TTC549 (cell line): Measurements from ENCODE around the gene AGTR1.
"Not testable (repeated sequence)": the region's sequence is repeated elsewhere in the genome, so short reads cannot be mapped to it uniquely, and the experiment has no call there.

Source experiments
- FAIRE-seq: peaks from 2 replicates; lab custom pipeline; 2012; peaks lifted over from hg19 to GRCh38; lab: Jason Lieb, UNC

The AGTR1 gene

DNA sequence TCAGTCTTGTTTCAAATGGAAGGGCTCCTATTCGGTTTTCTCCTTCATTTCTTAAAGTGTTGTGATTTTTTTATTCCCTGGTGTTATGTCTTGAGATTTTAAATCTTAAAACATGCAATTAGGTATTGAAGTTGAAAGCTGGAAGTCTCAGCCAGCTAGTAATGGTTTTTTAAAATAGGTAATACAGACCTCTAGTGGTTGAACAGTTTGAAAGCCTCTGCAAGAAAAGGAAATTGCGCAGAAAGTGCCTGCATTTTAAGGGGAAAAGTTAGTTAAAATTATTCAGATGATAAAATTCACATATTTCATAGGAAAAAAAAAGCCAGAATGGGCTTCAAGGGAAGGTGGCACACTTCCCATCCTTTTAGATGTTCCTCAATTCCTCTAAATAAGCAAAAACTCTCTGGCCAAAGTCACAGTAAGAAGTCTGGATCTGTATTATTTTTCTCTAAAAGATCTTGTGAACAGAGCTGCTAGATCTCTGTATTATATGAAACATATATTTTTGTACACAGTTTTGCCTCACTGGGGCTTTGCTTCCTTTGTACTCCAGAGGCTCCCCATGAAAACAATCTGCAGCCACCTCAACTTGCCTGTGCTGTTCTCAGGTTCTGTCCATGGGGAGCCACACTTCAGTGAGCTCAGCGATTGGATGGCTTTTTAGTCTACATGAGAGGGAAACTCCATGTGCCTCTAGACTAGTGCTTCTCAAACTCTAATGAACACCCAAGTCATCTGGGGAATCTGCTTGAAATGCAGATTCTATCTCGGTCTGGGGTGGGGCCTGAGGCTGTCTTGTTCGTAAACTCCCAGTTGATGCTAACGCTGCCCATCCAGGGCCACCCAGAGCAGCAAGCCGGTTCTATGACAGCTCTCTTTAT lies 21.5 kb downstream of the AGTR1 start:
- peak; percentile 78 for FAIRE-seq

DNA sequence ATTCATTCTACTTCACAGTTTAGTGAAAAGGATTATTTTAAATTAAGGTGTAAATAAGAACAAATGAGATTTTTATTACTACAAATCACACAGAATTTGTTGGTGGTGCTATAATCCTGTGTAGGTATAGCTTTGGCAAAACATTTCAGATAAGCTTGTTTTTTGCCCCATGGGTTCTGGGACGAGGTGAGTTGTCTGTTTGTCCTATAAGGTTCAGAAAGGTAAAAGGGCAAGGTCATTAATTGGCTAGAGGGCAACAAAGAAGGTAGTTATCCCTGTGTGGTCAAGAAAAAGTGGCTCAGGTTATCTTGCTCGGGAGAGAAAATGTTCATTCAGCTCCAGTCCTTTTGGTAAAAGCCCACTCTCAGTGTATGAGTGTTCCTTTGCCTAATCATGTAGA lies 23.2 kb downstream of the AGTR1 start:
- FAIRE-seq: no peak

DNA sequence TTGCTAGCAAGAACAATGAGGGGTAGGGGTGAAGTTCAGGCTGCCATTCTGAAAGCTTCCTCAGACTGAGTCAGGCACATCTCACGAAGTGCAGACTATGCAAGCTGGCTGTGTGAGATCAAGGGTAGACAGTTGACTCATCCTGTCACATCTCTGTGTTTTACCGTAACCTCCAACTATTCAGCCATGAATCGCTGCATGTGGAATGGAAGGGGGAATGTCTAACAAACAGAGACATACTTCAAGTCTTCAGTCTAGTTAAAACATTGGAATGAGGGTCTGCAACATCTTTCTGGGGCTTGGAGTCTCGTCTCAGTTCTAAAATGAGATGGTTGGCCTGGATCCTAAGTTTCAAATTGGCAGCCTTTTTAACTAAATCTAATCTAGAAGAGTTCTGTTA lies 25.9 kb downstream of the AGTR1 start:
- no peak for FAIRE-seq

DNA sequence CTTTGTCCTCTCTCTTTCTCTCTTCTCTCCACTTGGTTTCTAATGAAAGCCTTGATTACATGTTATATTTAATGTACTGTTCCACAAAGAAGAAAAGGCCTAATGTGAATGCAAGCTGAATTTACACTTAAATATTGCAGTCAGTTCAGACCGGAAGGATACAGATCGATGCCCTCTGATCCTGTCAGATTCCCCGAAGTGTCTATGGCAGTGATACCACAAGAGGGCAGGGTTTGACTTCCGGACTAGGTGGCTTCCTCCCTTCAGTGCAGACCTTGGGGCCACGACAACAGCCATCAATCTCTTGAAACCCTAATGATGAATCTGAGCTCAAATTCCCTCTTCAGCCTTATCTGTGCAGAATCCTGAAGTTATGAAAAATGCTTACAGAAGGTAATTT lies 29.5 kb downstream of the AGTR1 start:
- no peak for FAIRE-seq

DNA sequence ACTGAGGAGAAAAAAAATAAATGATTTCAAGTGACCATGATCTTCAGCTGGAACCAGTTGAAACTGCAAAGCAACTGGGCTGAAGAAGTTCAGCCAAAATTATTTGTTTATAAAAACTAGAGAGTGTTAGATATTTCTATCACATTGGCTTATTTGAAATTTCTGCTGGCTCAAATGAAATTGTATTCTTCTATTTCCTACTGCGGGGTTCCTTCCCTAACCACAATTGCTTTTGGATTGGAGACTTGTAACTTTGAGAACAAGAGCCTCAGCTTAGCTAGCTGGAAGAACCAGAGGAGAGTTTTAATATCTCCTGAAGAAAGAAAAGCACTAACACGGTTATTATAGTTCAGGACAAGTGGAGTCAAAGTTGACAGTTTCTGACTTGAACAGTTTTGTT lies 31.1 kb downstream of the AGTR1 start:
- no peak for FAIRE-seq

DNA sequence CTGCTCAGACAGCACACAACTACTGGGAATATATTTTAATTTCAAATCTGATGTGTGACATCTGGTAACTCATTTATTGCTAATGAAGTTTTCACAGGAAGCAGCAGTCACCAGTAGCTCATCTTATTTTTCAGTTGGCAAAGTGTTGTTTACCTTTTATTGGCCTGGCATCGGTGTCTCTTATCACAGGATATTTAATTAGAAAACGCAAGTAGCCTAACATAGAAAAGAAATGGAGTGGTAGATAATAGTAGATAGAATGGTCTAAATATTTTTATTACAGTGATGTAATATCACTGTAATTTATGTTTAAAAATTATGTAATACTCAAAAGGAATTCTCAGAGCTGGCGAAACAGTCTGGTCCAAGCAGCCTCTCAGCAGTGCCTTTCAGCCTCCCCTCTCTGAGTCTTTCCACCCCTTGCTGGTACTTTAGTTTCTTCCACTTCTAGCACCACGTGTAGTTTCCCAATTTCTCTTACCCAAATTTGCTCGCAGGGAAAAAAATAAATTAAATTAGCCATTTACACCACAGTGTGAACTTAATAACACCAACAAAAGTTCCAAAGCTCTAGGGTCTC lies 31.9 kb downstream of the AGTR1 start:
- FAIRE-seq: no peak

DNA sequence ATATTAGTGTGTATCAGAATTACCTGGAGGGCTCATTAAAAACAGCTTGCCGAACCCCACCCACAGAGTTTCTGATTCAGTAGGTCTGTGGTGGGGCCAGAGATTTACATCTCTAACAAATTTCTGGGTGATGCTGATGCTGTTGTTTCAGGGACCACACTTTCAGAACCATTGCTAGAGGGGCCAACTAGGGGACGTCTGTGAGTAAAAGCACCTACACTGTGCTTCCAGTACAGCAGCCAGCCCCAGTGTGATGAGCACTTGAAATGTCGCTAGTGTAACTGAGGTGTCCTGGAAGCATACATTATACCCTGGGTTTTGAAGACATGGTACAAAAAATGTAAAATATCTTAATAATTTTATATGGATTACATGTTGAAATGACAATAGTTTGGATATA lies 33.0 kb downstream of the AGTR1 start:
- FAIRE-seq: no peak

DNA sequence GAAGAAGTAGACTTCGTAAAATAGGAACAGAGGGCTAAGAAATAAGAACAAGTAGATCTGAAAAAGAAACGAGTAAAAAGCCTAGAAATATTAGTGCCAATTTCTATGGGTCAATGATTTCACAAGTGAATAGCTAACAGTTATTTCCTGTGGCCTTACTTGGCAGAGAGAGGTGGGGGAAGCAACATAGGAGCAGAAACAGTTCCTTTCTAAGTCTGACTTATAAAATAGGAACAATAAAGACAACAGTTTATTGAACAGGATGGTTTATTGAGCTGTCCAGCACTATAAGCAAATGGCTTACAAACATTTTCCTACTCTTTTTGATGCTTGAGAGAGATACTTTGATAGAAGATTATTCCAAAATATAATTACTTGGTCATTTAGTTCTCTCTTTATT lies 37.9 kb downstream of the AGTR1 start:
- no peak for FAIRE-seq

DNA sequence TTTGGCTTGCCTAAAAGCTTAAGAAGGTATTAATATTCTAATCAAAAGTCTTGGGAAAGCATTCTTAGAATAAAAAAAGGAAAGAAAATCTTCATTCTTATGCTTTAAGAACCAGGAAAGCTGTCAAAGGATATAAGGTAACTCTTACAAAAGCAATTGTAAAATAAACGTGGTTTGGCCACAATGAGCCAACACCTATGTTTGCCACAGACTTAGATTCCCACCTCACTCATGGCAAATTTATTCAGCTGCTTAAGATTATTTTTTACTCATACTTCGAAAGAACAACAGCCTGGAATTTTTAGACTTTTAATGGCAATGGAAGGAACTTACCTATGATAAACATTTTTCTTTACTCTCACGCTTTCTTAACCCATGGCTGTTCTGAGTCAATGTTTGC lies 38.4 kb downstream of the AGTR1 start:
- no peak for FAIRE-seq

DNA sequence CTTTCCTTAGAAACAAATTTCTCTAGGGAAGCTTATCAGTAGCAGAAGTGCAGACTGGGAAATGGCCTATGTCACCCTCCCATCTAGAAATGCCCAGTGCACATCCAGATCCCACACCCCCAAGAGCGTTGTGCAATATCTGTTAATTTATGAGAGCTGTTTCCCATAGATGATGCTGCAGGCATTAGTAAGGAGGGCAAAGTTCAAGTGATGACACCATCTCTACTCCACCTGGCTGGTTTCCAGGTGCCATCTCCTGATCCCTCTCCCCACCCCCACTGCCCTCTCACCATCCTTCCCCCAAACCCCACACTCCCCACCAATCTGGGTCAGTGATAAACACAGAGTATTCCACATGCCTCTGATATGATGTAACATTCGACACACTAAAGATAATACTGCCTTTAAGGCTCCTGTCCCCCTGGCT lies 39.4 kb downstream of the AGTR1 start:
- no peak for FAIRE-seq

DNA sequence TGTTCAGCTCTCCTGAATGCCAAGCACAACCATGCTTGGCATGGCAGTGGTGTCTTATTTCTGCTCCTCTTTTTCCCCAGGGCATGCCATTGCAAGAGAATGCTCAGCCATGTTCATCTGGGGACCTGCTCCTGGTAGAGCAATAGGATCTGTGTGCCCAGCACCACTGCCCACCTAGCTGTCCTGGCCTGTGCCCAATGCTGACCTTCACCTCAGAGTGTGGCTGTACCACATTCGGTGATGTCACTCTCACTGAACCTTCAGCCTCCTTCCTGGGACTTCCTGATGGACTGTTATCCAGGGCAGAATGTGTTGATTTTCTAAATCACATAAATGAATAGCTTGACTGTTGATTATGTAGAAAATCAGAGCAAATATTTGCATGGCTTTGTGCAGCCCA lies 42.0 kb downstream of the AGTR1 start:
- no peak for FAIRE-seq

DNA sequence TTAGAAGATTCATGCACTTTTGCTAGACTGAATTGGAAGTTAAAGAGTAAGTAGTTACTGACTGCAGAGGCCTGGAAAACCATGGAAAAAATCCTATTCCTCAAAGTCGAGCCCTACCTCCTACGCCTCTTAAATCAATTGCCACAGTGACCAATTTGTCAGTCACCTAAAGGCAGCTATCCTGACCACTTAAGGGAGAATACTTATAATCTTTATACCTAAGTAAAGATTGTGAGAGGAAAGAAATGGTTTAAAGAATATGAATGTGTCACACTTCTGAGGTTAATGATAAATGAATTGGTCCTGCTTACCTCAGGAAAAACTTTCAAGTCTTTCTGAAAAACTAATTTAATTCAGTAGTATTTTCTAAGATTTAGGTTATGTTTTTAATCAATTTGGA lies 42.6 kb downstream of the AGTR1 start:
- FAIRE-seq: no peak

DNA sequence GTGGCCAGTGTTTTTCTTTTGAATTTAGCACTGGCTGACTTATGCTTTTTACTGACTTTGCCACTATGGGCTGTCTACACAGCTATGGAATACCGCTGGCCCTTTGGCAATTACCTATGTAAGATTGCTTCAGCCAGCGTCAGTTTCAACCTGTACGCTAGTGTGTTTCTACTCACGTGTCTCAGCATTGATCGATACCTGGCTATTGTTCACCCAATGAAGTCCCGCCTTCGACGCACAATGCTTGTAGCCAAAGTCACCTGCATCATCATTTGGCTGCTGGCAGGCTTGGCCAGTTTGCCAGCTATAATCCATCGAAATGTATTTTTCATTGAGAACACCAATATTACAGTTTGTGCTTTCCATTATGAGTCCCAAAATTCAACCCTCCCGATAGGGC lies 43.5 kb downstream of the AGTR1 start:
- FAIRE-seq: no peak

DNA sequence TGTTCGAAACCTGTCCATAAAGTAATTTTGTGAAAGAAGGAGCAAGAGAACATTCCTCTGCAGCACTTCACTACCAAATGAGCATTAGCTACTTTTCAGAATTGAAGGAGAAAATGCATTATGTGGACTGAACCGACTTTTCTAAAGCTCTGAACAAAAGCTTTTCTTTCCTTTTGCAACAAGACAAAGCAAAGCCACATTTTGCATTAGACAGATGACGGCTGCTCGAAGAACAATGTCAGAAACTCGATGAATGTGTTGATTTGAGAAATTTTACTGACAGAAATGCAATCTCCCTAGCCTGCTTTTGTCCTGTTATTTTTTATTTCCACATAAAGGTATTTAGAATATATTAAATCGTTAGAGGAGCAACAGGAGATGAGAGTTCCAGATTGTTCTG lies 44.4 kb downstream of the AGTR1 start:
- no peak for FAIRE-seq

DNA sequence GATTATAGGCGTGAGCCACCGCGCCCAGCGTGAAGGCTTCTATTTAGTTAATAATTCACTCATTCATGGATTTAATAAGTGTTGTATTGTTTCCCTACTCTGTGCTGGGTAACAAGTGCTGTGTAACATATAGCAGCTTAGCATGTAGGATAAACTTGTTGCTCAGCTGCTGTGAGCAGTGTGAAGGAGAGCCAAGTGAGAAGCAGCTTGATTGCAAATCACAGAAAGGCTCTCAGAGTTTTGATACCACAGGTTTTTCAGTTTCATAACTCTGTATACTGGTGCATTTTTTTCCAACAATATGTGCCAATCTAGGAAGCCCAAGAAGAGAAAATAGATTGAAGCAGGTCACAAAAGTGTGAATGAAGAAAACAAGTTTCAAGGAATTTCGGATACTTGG lies 48.4 kb downstream of the AGTR1 start:
- FAIRE-seq: no peak

DNA sequence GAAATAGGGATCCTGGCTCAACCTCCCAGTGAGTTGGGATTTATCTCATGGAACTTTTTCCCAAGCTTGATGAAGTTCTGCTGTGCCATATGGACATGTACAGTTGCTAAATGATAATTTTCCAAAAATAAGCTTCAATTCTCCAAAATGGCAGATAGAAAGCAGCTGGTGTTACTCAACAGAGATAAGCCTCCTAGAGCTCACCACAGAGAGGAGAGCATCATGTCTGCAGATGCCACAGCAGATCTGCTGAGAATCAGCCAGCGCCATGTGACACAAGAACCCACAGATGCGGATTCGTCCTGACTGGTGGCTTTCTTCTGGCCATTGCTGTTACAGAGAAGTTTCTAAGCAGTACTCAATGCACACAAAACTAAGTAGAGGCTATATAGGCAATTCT lies 50.6 kb downstream of the AGTR1 start:
- no peak for FAIRE-seq

DNA sequence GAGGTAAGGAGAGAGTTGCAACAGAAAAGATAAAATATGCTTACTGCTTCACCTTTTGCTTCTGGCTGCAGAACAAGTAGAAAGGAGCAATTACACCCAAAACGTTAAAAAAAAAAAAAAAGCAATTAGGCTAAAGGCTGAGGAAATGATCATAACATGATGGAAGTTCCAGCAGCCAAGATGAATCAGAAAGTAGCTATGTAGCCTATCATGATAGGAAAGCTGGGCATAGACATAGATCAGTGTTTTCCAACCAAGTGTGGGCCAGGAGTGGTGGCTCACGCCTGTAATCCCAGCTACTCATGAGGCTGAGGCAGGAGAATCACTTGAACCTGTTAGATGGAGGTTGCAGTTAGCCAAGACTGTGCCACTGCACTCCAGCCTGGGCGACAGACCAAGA lies 52.6 kb downstream of the AGTR1 start:
- FAIRE-seq: no peak

DNA sequence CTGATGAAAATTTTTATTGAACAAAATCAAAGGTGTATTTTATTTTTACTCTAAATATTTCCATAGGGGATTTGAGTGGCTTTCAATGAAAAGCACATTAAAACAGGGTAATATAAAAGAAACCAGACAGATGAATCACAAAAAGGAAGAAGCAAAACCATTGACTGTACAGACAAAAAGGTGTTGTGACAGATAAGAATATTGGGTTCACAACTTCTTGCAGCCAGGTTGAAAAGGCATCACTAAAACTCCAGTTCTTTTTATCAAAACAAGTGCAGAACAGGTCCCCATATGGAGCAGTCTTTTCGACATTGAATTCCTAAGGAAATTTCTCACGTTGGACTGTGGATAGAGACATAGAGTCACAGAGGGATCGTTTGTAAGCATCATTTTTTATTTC lies 53.8 kb downstream of the AGTR1 start:
- no peak for FAIRE-seq

DNA sequence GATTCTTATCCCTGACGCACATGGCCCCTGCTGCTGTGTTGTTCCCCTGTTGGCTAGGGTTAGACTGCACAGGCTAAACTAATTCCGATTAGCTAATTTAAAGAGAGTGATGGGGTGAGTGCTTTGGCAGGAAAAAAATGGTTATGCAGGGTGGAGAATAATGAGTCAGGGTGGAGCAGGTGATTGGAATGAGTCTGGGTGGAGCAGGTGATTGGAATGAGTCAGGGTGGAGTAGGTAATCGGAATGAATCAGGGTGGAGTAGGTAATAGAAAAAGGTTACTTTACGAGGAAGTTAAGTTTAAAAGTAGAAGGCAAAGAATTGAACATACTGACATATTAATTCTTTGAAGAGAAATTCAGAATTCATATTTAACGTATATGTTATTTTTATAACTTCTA lies 55.7 kb downstream of the AGTR1 start:
- FAIRE-seq: not testable (repeated sequence)

DNA sequence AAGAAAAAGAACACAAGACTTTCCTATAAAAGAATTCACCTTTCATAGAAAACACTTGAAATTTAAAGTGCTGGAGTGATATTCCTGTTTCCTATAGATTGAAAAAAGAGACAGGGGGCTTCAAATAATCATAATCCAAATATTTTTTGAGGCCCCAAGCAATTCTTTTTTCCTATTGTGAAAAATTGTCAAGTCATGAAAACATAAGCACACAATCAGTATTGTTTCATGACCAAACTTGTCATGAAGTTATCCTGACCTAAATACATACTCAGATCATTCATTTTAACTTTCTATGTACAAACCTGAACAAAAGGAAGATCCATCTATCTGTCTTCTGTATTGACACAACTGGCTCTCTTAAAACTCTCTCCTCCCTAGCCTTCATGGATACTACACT lies 57.9 kb downstream of the AGTR1 start:
- FAIRE-seq: no peak

DNA sequence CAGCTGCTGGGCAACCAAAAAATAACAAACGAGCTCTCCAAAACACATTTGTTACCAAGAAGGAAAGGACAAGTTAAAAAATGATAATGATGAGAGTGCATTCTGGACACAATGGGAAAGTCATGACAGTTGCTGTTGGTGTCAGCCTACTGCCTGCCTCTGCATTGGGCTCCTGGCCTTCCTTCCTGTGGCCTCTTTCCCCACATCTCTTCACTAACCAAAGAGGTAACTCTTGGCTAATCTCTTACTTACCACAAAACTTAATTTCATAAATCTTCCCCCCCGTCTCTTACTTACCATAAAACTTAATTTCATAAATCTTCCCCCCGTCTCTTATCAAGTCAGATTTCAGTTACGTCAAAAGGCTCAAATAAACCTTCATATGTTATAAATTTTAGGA lies 58.6 kb downstream of the AGTR1 start:
- FAIRE-seq: no peak

DNA sequence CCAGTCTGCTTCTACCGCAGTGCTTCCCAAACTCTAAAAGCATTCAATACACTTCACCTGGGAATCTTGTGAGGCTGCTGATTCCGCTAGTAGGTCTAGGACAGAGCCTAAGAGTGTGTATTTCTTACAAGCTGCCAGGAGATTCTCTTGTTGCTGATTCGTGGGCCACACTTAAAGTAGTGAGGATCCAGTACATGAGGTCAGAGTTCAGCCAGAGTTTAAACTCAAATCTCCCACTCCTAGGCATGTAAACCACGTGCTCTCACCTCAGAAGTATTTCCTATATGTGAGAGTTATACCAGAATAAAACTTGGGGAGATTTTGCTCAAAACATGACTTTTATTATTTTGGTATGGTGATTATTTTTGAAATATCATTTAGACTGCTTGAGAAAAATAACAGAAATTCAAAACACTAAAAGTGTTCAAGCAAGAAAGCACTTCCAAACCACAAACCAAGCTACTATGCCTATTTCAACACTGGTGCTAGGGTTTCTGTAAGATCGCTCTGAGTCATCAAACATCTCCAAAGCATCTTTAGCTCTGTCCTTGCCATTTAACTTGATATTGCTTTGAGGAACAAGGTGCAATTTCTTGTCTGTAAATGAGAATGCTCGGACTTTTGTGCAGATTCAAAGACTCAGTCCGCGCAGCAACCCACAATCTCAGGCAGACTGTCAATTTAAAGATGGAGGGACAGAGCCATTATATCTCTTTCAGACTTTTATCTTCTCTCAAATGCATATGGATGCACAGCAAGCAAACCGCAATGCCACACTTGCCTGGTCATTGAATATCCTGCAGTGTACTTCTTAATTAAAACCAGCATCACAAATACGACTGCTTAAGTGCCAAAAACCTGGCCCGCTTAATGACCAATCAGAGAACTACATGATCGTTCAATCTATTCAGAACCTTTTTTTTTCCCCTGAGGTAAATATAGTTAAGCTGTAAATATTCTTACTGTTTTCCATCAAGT lies 59.8 kb downstream of the AGTR1 start:
- no peak for FAIRE-seq

DNA sequence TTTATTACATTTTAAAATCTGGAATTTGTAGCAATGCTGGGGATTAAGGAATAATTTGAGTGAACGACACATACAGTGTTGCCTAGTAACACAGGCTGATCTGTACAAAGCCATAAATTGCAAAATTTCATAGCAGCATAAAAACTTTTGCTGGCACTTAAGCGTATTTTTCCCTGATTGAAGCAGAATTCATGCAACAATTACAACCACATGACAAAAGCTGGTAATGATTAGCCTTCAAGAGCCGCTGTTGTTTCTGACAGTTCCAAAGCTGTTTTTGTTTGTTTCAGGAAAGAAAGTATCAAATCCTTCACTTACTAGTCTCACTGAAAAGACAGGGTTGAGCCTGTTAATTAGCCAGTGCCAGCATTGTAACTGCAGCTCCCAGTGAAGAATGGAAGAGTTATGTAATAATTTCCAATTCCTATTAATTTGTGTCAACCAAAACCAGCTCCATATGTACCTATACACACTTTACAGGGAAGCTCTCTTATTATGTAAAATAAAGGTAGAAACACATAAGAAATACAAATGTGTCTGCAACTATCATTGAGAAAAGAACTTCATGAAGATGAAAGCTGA lies 60.7 kb downstream of the AGTR1 start:
- no peak for FAIRE-seq
